HG03139 (cell line): ENCODE results near the gene DARS2.

Experiments used
- ATAC-seq: cut with Tn5 transposase; IDR thresholded peaks from one replicate; pipeline ENCODE4 v1.9.1; 2021; ENCODE audit not compliant: unreplicated experiment

Gene DARS2

GRCh38 chr1:173886746-173887611 is 62.5 kb downstream of the DARS2 start:
- no peak for ATAC-seq

GRCh38 chr1:173887627-173888026 is 63.2 kb downstream of the DARS2 start:
- no peak for ATAC-seq

- no peak for ATAC-seq
Measured at GRCh38 chr1:173888749-173889148, 64.3 kb downstream of the DARS2 start.

GRCh38 chr1:173889885-173890284 is 65.4 kb downstream of the DARS2 start:
- ATAC-seq = no peak

GRCh38 chr1:173893611-173894010 is 69.1 kb downstream of the DARS2 start:
- ATAC-seq = no peak

- no peak for ATAC-seq
Measured at GRCh38 chr1:173894189-173894588, 69.7 kb downstream of the DARS2 start.

GRCh38 chr1:173900427-173900826 is 76.0 kb downstream of the DARS2 start:
- ATAC-seq = no peak

- no peak for ATAC-seq
Measured at GRCh38 chr1:173900992-173901391, 76.5 kb downstream of the DARS2 start.

GRCh38 chr1:173903827-173904531 is 79.5 kb downstream of the DARS2 start:
- ATAC-seq = no peak
